Stimulated activated CD4-positive, alpha-beta T cell treated with anti-CD3 and anti-CD28 coated beads, Interleukin-4, amount 100 ng/mL, for 48 hours (primary cell): ENCODE results near the gene DHRS3.
"Not testable (repeated sequence)": the region's sequence is repeated elsewhere in the genome, so short reads cannot be mapped to it uniquely, and the experiment has no call there.

ENCODE experiments used
- DNase-seq, 2 donors: peaks; one replicate each; pipeline ENCODE4 v3.0.0-alpha.2; 2020; ENCODE audit warnings: low read depth in 2 of 2

Gene DHRS3, protein sequence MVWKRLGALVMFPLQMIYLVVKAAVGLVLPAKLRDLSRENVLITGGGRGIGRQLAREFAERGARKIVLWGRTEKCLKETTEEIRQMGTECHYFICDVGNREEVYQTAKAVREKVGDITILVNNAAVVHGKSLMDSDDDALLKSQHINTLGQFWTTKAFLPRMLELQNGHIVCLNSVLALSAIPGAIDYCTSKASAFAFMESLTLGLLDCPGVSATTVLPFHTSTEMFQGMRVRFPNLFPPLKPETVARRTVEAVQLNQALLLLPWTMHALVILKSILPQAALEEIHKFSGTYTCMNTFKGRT

DNA sequence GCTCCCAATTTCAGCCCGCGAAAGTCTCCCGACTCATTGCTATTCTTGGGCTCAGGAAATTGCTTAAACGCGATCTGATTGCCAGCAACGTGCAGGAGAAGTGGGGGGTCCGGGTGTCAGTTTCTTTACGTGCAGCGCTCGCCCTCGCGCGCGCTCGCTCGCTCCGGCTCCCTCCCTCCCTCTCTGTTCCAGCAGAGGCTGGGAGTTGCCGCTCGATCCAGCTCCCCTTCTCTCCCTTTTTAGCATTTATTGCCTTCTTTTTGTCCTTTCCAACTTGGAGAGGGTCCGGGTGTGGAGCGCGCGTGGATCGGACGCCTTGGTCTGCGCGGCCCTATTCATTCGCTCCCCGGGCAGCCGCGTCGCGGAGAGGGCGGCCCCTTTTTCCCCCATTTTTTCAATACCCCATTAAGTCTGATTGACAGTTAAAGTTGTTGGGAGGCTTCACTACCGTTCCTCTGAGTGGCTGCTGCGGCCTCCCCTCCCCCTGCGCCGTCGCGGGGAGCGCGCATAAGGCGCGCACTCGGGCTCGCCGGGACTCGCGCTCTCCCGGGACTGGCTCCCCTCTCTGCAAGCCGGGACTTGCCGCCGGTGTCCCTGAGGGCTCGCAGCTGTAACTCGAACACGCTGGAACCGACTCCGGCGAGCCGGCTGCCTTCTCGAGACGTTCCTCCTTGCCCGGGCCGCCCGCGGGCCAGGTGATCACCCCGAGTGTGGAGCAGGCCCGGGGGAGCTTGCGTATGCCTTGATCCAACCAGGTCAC lies at the start of gene DHRS3:
TSS of gene DHRS3 (minus strand) at position 310 of the 760 bp plus-strand sequence. CDS start 862 bp downstream, outside the sequence.
- DNase-seq: peak; percentile 50 to 63

DNA sequence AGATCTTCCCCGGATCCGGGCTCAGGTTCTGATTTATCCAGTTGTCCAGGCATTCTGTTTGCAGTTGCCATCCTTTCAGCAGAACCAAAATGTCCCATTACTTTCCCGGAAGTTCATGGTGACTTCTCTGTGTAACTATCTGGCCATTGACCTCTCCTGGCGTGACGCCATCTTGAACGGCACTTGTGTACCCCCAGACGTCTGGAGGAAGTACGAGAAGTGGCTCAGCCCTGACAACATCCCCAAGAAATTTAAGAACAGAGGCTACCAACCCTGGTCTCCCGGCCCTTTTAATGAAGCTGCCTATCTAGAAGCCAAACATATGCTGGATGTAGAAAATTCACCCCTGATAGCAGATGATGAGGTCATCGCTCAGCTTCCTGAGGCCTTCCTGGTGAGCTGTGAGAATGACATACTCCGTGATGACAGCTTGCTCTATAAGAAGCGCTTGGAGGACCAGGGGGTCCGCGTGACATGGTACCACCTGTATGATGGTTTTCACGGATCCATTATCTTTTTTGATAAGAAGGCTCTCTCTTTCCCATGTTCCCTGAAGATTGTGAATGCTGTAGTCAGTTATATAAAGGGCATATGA lies 48.2 kb upstream of the DHRS3 start:
- no peak for DNase-seq

DNA sequence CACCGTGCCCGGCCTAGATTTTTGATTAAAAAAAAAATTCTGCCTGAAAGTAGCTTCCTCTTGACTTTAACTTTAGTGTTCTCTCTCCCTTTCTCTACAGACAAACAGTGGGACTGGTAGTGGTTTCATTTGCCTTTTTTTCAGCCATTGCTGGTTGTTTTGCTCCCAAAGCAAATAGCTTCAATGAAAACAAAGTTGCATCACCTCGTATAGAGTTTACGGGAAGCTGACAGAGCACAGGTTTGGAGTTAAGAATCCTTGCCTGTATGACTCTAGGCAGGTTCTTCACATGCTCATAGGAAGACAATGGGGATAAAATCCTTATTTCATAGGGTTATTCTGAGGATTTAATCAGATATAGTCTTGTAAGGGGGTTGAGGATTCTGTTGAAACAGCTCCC lies 47.5 kb upstream of the DHRS3 start:
- DNase-seq: no peak

DNA sequence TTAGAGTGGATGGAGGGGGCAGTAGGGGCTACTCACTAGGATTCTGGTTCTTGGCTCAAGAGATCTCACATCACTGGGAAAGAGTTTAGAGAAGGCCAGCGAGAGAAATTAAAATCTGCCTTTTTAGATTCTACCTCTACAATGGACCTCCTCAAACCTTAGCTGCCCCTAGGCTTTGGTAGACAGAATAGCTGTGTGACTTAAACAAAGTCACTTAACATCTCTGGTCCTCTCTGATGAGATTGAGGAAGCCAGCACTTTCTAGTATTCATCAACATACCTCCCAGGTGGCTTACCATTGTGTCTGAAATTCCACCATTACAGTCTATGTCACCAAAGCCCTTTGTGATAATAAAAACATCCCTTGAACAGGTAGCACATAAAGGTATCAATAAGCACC lies 44.5 kb upstream of the DHRS3 start:
- no peak for DNase-seq

DNA sequence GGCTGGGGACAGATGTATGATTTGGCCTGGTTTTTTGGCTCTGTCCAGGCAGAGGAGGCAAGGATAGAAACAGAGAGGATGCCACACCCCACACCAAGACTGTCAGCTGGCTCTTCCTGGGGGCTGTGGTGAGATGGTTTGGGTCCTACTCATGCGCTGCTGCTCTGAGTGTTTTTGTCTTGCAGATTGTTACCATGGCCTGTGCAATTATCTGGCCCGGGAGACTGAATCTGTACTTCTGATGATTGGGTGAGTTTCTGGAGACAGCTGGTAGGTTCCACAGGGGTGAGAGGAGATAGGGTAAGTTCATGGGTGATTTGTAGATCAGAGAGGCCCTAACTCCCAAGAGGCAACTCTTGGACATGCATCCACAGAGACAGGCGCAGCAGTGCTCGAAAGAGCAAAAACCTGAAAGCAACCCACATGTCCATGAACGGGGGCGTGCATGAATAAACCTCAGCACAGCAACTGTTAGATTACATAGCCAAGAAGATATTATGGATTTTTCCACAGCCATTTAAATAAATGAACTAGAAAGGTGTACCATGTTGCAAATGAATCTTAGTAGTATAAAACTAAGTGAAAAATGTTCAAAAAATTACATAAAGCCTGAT lies 43.7 kb upstream of the DHRS3 start:
- no peak for DNase-seq

DNA sequence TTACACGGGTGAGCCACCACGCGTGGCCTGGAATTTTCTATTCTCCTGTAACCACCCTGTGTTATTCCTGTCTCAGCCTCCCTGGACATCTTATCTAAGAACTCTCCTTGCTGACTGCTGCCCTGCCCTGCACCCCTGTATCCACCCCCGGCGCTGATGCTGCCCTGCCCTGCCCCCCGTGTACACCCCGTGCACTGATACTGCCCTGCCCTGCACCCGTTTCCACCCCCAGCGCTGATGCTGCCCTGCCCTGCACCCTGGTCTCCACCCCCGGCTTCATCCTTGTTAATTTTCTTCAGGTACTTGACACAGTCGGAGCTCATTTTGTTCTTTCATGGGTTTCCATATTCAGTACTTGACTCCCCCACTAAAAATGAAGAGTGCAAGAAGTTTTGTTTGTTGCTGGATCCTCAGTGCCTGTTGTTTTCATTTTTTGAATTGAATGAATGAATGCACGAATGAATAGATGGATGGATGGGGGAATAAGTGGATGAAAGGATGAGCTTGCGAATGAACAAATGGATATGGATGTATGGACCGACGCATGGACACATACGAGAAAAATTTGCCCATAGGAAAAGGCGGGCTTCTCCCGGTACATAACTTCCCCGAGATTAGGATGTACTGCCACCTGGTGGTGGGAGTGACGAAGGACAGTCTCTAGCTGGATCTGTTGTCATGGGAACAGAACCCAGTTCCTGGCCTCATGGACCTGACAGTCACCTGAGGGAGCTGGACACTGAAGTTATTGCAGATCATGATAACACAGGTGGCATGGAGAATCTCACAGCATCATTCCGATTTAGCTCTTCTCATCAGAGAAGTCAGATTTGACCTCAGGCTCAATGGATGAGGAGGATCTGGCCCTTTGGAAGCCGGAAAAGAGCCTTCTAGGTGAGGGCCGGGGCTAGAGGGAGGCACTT lies 40.8 kb upstream of the DHRS3 start:
- DNase-seq: peak; percentile 52 to 55

DNA sequence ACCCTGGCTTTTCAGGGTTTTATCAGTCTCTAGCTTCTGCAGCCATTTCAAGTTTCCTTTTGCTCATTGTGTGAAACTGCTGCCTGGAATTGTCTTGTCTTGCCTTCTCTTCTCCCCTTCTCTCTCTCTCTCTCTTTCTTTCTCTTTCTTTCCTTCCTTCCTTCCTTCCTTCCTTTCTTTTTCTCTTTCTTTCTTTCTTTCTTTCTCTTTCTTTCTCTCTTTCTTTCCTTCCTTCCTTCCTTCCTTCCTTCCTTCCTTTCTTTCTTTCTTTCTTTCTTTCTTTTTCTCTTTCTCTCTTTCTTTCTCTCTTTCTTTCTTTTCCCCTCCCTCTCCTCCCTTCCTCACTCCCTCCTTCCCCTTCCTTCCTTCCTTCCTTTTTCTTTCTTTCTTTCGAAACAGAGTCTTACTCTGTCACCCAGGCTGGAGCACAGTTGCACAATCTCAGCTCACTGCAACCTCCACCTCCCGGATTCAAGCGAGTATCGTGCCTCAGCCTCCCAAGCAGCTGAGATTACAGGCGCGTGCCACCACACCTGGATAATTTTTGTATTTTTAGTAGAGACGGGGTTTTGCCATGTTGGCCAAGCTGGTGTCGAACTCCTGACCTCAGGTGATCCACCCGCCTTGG lies 40.0 kb upstream of the DHRS3 start:
- DNase-seq: not testable (repeated sequence)

DNA sequence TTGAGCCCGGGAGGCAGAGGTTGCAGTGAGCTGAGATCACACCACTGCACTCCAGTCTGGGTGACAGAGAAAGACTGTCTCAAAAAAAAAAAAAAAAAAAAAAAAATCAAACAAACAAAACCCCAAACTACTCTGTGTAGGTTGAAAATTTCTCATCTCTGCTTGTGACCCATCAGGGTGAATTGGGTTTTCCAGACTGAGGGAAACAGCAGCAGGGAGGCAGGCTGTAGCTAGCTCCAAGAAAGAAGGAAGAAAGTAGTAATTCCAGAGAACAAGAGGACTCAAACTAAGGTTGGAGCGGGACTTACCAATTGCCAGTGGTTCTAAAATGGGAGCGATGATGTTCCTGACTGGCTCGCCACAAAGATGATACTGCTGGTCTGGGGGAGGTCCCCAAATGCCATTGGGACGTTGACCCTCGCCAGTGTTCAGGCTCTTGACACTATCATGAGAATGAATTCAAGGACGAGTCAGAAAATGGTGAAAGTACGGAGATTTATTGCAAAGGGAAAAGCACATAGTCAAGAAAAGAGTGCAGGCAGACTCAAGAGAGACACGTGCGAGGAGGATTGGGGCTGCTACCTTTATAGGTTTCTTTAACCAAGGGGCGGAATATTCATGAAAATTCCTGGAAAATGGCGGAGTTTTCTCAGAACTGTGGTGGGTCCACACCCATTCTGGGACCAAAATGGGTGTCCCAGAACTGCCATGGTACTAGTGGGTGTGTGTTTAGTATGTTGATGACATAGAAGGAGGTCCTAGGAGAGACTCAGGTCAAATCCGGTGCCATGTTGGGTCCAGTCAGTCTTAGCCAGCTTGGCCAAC lies 39.3 kb upstream of the DHRS3 start:
- no peak for DNase-seq

DNA sequence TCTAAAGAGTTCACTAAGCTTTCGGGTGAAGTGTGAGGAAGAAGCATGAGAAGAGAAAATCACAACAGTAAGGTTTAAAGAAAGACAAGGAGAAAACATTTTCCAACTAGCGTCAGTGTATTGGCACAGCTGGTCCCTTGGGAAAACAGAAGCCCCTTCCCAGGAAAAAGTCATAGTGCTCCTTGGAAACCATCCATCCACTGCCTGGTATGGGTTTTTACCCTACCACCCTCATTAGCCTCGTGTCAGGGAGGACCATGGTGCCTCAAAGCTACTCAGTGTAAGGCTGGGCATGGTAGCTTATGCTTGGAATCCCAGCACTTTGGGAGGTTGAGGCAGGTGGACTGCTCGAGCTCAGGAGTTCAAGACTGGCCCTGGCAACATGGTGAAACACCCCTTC lies 38.6 kb upstream of the DHRS3 start:
- no peak for DNase-seq

DNA sequence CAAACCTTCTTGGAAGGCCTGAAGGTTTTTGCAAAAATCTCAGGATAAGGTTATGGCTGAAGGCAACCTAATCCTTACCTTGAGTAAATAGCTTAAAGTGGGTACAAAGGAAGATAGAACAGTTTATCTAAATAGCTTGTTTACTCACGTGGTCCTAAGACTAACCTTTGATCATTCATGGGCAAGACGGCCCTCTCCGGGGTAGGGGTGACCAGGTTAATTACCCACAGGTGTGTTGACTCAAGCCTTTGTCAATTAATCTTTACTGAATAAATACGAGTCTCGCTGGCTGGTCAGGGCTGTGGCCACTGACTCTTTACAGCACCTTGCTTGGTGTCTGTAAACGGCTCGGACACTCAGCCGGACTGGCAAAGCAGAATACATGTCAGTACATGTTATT lies 36.6 kb upstream of the DHRS3 start:
- DNase-seq: no peak

DNA sequence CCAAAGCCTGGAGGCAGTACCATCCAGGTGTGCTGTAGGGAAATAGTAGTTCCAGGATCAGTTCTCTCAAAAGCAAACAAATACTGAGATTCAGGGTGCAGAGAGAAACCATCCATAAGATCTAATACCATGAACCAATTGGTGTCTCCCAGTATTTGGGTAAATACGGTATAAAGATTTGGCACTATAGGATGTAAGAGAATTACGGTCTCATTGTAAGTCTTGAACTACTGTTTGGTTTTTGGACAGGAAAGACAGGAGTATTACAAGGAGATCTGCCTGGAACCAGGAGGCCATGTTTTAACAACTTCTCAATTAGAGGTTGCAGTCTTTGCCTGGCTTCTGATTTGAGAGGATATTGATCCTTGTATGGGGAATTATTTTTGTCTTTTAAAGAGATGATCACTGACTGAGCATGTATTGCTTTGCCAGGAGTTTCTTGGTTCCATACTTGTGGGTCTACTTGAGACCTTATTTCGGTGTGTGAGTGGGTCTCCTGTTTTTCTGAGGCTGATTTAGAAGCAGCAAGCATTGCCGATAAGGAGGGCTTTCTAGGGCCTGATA lies 36.1 kb upstream of the DHRS3 start:
- no peak for DNase-seq

DNA sequence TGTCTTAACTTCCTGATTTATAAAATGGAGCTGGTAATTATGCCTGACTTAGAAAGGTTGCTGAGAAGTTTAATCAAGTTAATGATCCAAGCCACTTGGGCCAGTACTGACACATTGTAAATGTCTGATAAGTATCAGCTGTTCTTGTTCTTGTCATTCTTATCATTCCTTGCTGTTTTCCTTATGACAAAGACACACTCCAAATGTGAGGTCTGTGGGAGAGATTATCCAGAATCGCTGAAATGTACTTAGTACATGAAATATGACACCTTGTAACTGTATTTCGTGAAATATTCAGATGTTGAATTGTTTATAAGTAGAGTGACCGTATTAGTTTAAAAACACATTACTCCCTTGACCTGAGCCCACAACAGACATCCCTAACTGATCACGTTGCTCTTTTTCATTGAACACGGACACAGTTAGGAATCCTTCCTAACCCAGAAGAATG lies 32.0 kb upstream of the DHRS3 start:
- DNase-seq: no peak

DNA sequence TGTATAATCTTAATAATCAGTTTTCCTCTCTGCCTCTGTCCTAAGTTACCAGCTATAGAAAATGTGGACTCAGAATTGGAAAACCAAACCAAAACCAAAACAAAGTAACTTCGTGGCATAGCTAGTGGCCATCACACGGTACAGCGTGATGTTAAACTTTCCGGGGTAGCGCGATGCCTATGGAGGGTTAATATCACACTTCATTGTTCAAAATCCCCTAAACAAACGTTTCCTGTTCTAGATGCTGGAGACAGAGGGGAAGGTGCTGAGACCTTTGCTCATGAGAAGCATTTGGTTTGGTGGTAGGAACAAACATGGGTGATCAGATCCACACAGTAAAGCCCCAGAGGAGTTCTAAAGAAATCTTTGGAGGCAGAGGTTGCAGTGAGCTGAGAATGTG lies 30.7 kb upstream of the DHRS3 start:
- no peak for DNase-seq

DNA sequence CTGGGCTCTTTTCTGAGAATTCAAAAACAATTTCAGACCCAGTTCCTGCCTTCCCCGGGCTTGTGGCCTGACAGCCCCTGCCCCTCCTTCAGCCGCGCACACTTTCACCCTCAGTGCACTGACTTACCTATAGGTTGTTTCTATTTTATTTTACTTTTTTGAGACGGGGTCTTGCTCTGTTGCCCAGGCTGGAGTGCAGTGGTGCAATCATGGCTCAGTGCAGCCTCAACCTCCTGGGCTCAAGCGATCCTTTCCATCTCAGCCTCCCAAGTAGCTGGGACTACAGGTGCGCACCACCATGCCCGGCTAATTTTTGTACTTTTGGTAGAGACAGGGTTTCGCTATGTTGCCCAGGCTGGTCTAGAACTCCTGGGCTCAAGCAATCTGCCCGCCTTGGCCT lies 27.4 kb upstream of the DHRS3 start:
- not testable (repeated sequence) for DNase-seq

DNA sequence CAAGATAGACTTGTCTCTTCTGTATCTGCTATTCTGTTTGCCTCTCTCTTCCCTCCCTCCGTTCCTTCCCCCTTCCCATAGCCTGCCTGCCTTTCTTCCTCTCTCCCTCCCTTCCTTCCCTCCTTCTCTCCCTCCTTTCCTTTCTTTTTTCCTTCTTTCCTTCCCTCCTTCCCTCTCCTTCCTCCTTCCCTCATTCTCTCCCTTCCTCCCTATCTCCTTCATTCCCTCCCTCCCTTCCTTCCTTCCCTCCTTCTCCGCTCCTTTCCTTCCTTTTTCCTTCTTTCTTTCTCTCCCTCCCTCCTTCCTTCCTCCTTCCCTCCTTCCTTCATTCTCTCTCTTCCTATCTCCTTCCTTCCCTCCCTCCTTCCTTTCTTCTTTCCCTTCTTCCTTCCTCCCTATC lies 26.8 kb upstream of the DHRS3 start:
- DNase-seq: no peak

DNA sequence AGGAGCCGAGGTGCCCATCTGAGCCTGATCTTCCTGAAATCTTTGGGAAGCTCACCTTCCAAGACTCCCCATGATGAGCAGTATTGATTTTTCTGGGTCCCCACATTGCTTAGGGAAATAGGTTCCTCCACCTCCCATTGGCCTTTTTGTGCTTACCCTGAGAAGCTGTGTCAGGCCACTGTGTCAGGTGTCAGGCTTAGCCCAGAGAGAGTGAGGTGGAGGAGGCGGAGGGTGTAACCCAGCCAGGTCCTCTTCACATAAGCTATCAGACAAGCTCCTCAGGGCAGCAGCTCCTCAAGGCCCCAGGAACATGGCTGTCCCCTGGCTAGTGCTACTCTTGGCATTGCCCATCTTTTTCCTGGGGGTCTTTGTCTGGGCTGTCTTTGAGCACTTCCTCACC lies 26.2 kb upstream of the DHRS3 start:
- no peak for DNase-seq

DNA sequence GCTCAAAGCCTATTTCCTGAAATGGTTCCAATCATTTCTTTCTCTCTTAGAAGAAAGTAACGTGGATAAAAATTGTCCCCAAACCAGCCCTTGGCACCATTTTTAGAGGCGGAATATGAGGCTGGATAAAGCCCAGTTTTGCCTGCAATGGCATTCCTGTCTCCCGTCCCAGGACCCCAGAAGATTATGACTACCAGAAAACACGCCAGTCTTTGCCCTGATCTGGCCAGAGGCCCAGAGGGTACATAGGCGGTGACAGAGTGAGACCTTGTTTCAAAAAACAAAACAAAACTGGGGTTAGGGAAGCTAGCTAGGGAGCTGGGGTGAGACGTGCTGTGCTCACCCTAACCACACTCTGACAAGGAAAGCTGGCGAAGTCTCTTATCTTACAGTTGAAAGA lies 25.8 kb upstream of the DHRS3 start, which contains the start of gene AADACL4:
TSS of gene AADACL4 (plus strand) at position 301 of the 400 bp plus-strand sequence. CDS start 462 bp downstream, outside the sequence.
- DNase-seq: no peak

DNA sequence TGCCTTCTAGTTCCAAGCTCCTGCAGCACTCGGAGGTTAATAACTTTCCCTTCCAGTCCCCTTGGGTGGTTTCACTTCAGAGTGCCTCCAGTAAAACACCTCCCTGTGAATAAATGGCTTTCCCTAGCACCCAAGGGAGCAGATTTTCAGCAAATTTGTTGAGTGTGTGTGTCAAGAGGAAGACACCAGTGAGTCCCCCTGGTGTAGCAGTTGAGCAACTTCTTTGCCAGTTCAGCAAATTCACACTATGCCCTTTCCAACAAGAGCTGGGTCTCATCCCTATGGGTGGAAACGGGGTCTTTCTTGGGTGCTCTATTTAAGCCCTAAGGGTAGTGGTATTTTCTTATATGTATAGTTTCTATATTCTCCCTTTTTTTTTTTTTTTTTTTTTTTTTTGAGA lies 25.1 kb upstream of the DHRS3 start:
- no peak for DNase-seq

DNA sequence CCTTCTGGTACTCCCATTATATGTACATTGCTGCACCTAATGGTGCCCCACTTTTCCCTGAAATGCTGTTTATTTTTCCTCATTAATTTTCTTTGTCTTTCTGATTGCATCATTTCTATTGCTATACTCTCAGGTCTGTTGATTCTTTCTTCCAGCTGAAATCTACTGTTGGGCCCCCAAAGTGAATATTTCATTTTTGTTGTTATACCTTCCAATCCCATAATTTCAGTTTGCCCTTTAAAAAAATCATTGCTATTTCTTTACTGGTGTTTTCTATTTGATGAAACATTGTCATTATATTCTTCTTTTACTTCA lies 22.9 kb upstream of the DHRS3 start:
- no peak for DNase-seq
